ENCODE data around the gene AKAP7.

DNA sequence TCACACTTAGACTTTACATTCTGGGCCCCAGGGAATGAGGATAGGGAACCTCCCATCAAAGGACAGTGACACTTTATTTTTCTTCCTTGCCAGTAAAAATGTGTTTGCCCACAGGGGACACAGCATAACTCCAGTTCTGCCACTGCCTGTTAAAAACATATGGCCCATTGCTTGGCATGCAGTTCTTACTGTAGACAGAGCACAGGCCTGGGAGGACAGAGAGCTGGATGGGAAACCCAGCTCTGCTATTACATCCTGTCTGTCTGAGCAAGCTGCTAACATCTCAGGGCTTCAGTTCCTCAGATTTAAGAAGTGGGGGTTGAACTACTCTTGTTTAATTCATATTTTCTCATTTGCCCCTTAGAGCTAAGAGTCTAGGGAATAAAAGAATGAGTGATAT lies 120.2 kb downstream of the AKAP7 start:
- TF ChIP-seq, protein P1, sequence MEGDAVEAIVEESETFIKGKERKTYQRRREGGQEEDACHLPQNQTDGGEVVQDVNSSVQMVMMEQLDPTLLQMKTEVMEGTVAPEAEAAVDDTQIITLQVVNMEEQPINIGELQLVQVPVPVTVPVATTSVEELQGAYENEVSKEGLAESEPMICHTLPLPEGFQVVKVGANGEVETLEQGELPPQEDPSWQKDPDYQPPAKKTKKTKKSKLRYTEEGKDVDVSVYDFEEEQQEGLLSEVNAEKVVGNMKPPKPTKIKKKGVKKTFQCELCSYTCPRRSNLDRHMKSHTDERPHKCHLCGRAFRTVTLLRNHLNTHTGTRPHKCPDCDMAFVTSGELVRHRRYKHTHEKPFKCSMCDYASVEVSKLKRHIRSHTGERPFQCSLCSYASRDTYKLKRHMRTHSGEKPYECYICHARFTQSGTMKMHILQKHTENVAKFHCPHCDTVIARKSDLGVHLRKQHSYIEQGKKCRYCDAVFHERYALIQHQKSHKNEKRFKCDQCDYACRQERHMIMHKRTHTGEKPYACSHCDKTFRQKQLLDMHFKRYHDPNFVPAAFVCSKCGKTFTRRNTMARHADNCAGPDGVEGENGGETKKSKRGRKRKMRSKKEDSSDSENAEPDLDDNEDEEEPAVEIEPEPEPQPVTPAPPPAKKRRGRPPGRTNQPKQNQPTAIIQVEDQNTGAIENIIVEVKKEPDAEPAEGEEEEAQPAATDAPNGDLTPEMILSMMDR (IDR thresholded peaks at IDR 0.05) = no peak
- no peak for TF ChIP-seq POLR2A (IDR thresholded peaks at IDR 0.05)

Measured in gastroesophageal sphincter (tissue), 3 donors.